ENCODE measurements around the gene MT2A. TPM values are rescaled to one million over a fixed set of nuclear protein-coding genes. Genes with fewer than 3 reads are reported as not detected.

Gene MT2A
- total RNA-seq, 1 donor from 2014 or later, result 112 TPM

DNA sequence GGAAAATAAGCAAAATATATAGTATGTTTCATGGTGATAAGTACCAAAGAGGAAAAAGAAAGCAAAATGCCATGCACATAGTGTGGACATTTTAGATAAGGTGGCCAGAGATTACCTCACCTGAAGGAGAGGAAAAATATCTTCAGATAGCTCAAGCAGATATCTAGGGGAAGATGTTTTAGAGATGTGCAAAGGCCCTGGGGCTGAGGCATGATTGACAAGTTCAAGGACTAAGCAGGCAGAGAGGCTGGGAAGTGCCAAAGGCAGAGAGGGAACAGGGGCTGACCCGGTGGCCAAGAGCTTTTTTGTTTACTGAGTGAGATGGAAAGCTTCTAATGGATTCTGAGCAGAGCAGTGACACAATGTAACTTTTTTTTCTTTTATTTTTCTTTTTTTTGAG lies 47.9 kb upstream of the MT2A start:
- Mint-ChIP-seq H3K27me3 (ENCODE audit: low read depth, unreplicated experiment) (peaks cover 51% of the 10 kb centered on the region), H3K4me3 (ENCODE audit: unreplicated experiment) (no peak overlapping the region), H3K4me1 (ENCODE audit: low read depth, unreplicated experiment) (no peaks in the 10 kb centered on the region), H3K27ac (ENCODE audit: unreplicated experiment) (no peak overlapping the region), H3K9me3 (ENCODE audit: unreplicated experiment) (no peaks in the 10 kb centered on the region), H3K36me3 (ENCODE audit: low read depth, unreplicated experiment) (no peaks in the 10 kb centered on the region)
- Histone ChIP-seq H2AFZ (ENCODE audit: low read depth, low read length) (no peak overlapping the region), H3K36me3 (ENCODE audit: insufficient read depth, low read length) (no peaks in the 10 kb centered on the region), H4K20me1 (ENCODE audit: insufficient read depth, low read length) (no peaks in the 10 kb centered on the region), H3K4me2 (ENCODE audit: low read length) (no peak overlapping the region), H3K79me2 (ENCODE audit: insufficient read depth, low read length) (no peaks in the 10 kb centered on the region), H3K27ac (ENCODE audit: low read depth, low read length) (no peak overlapping the region), H3K4me1 (ENCODE audit: insufficient read depth, low read length) (no peaks in the 10 kb centered on the region), H3K9ac (ENCODE audit: low read length) (no peak overlapping the region), H3K4me3 (ENCODE audit: insufficient read depth, low read depth, low read length) (no peak overlapping the region), H3K27me3 (ENCODE audit: insufficient read depth, low read length) (peaks cover 3% of the 10 kb centered on the region), H3K9me3 (ENCODE audit: insufficient read depth, low read depth, low read length) (no peaks in the 10 kb centered on the region)
- FAIRE-seq (no peak), DNase-seq (ENCODE audit: low read depth) (no peak)
- TF ChIP-seq, protein P1, sequence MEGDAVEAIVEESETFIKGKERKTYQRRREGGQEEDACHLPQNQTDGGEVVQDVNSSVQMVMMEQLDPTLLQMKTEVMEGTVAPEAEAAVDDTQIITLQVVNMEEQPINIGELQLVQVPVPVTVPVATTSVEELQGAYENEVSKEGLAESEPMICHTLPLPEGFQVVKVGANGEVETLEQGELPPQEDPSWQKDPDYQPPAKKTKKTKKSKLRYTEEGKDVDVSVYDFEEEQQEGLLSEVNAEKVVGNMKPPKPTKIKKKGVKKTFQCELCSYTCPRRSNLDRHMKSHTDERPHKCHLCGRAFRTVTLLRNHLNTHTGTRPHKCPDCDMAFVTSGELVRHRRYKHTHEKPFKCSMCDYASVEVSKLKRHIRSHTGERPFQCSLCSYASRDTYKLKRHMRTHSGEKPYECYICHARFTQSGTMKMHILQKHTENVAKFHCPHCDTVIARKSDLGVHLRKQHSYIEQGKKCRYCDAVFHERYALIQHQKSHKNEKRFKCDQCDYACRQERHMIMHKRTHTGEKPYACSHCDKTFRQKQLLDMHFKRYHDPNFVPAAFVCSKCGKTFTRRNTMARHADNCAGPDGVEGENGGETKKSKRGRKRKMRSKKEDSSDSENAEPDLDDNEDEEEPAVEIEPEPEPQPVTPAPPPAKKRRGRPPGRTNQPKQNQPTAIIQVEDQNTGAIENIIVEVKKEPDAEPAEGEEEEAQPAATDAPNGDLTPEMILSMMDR (IDR thresholded peaks at IDR 0.05; ENCODE audit: insufficient read depth, low read depth, low read length), result no peak
- no peak for TF ChIP-seq EZH2 (IDR thresholded peaks at IDR 0.05; ENCODE audit: insufficient read depth, low read length)

DNA sequence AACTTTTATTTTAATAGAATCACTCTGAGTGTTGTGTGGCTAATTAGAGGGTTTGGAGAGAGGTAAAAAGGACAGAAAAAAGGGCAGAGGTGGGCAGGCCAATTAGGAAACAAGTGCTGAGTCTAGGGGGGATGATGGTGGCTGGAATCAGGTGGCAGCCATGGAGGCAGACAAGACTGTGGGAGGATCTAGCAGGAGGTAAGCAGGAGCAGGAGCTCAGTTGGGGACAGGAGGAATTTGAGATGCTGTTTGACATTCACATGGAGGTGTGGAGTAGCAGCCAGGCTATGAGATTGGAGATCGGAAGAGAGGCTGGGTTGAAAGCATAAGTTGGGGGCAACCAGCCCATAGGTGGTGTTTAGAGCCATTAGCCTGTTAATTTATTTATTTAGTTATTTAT lies 47.3 kb upstream of the MT2A start:
- Histone ChIP-seq H3K9ac (ENCODE audit: low read length) (no peak overlapping the region), H3K36me3 (ENCODE audit: insufficient read depth, low read length) (no peaks in the 10 kb centered on the region), H3K4me2 (ENCODE audit: low read length) (no peak overlapping the region), H3K27ac (ENCODE audit: low read depth, low read length) (no peak overlapping the region), H4K20me1 (ENCODE audit: insufficient read depth, low read length) (no peaks in the 10 kb centered on the region), H3K9me3 (ENCODE audit: insufficient read depth, low read depth, low read length) (no peaks in the 10 kb centered on the region), H3K4me1 (ENCODE audit: insufficient read depth, low read length) (no peaks in the 10 kb centered on the region), H3K27me3 (ENCODE audit: insufficient read depth, low read length) (peaks cover 7% of the 10 kb centered on the region), H3K4me3 (ENCODE audit: insufficient read depth, low read depth, low read length) (no peak overlapping the region), H2AFZ (ENCODE audit: low read depth, low read length) (no peak overlapping the region), H3K79me2 (ENCODE audit: insufficient read depth, low read length) (no peaks in the 10 kb centered on the region)
- no peaks in the 10 kb centered on the region for H3K36me3 Mint-ChIP-seq (ENCODE audit: low read depth, unreplicated experiment)
- H3K9me3 Mint-ChIP-seq (ENCODE audit: unreplicated experiment), result no peaks in the 10 kb centered on the region
- no peak for DNase-seq (ENCODE audit: low read depth)
- no peak for FAIRE-seq
- no peak overlapping the region for H3K4me3 Mint-ChIP-seq (ENCODE audit: unreplicated experiment)
- H3K27me3 Mint-ChIP-seq (ENCODE audit: low read depth, unreplicated experiment), result peaks cover 54% of the 10 kb centered on the region
- TF ChIP-seq, protein P1 (IDR thresholded peaks at IDR 0.05; ENCODE audit: insufficient read depth, low read depth, low read length), result no peak
- TF ChIP-seq EZH2 (IDR thresholded peaks at IDR 0.05; ENCODE audit: insufficient read depth, low read length), result no peak
- no peaks in the 10 kb centered on the region for H3K4me1 Mint-ChIP-seq (ENCODE audit: low read depth, unreplicated experiment)
- H3K27ac Mint-ChIP-seq (ENCODE audit: unreplicated experiment), result no peak overlapping the region

DNA sequence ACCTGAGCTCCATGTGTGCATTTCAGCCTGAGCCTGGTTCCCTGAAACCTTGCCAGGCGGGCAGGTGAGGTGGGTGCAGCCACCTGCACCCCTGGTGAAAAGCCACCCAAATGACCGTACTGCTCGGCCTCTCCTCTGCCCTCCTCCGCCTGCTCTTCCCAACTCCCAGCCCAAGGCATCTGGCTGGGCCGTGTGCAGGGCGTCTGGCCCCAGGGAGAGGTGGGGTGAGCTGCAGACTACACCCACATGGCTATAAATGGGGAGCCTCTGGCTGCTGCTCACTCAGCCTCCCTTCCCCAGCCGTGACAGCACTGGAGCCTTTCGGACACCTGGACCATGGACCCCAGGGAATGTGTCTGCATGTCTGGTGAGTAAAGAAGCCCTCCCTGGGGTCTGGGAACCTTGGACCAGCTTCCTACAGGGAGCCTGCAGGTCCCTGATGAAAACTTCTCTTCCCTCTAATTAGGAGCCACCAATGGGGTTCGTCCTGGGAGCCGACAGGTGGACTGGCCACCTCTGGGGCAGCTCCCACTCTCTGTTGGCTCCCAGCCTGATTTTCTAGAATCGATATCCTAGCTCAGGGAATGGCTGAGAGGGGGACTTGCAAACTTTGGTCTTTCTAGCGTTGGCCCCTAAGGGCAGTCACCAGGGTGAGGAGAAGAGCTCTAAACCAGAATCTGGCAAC lies 43.4 kb upstream of the MT2A start, which contains the start of gene MT4:
MT4 (plus strand) TSS at position 281 of the 685 bp plus-strand sequence; CDS start at position 337, 56 bp downstream.
- no peak within 1 kb of the TSS for H3K27ac ChIP-seq (ENCODE audit: low read depth, low read length)
- Mint-ChIP-seq H3K9me3 (ENCODE audit: unreplicated experiment) (peaks cover 2% of the 10 kb centered on the region), H3K27me3 (ENCODE audit: low read depth, unreplicated experiment) (peaks cover 62% of the 10 kb centered on the region), H3K4me3 (ENCODE audit: unreplicated experiment) (no peak within 1 kb of the TSS), H3K4me1 (ENCODE audit: low read depth, unreplicated experiment) (no peaks in the 10 kb centered on the region), H3K36me3 (ENCODE audit: low read depth, unreplicated experiment) (no peaks in the 10 kb centered on the region), H3K27ac (ENCODE audit: unreplicated experiment) (peak within 1 kb of the TSS; percentile 66)
- no peaks in the 10 kb centered on the region for H3K79me2 ChIP-seq (ENCODE audit: insufficient read depth, low read length)
- no peaks in the 10 kb centered on the region for H3K36me3 ChIP-seq (ENCODE audit: insufficient read depth, low read length)
- no peak within 1 kb of the TSS for H3K4me2 ChIP-seq (ENCODE audit: low read length)
- no peak for DNase-seq (ENCODE audit: low read depth)
- H3K27me3 ChIP-seq (ENCODE audit: insufficient read depth, low read length), result peaks cover 12% of the 10 kb centered on the region
- no peaks in the 10 kb centered on the region for H4K20me1 ChIP-seq (ENCODE audit: insufficient read depth, low read length)
- H3K4me1 ChIP-seq (ENCODE audit: insufficient read depth, low read length), result no peaks in the 10 kb centered on the region
- H2AFZ ChIP-seq (ENCODE audit: low read depth, low read length), result no peak within 1 kb of the TSS
- TF ChIP-seq EZH2 (IDR thresholded peaks at IDR 0.05; ENCODE audit: insufficient read depth, low read length), result no peak
- TF ChIP-seq, protein P1 (IDR thresholded peaks at IDR 0.05; ENCODE audit: insufficient read depth, low read depth, low read length), result no peak
- FAIRE-seq, result no peak
- no peak within 1 kb of the TSS for H3K4me3 ChIP-seq (ENCODE audit: insufficient read depth, low read depth, low read length)
- no peak within 1 kb of the TSS for H3K9ac ChIP-seq (ENCODE audit: low read length)
- H3K9me3 ChIP-seq (ENCODE audit: insufficient read depth, low read depth, low read length), result no peaks in the 10 kb centered on the region

Measured in astrocyte (in vitro differentiated cells and primary cell).